ENCODE results near the gene ARHGAP19. TPM values are rescaled to one million over a fixed set of nuclear protein-coding genes. Genes with fewer than 3 reads are reported as not detected.
A peak's percentile ranks its signal among the peaks of the same experiment; 100 is the strongest.

The ARHGAP19 gene, protein sequence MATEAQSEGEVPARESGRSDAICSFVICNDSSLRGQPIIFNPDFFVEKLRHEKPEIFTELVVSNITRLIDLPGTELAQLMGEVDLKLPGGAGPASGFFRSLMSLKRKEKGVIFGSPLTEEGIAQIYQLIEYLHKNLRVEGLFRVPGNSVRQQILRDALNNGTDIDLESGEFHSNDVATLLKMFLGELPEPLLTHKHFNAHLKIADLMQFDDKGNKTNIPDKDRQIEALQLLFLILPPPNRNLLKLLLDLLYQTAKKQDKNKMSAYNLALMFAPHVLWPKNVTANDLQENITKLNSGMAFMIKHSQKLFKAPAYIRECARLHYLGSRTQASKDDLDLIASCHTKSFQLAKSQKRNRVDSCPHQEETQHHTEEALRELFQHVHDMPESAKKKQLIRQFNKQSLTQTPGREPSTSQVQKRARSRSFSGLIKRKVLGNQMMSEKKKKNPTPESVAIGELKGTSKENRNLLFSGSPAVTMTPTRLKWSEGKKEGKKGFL
- polyA plus RNA-seq (2012; ENCODE audit: missing spikeins), result 18.7 TPM

DNA sequence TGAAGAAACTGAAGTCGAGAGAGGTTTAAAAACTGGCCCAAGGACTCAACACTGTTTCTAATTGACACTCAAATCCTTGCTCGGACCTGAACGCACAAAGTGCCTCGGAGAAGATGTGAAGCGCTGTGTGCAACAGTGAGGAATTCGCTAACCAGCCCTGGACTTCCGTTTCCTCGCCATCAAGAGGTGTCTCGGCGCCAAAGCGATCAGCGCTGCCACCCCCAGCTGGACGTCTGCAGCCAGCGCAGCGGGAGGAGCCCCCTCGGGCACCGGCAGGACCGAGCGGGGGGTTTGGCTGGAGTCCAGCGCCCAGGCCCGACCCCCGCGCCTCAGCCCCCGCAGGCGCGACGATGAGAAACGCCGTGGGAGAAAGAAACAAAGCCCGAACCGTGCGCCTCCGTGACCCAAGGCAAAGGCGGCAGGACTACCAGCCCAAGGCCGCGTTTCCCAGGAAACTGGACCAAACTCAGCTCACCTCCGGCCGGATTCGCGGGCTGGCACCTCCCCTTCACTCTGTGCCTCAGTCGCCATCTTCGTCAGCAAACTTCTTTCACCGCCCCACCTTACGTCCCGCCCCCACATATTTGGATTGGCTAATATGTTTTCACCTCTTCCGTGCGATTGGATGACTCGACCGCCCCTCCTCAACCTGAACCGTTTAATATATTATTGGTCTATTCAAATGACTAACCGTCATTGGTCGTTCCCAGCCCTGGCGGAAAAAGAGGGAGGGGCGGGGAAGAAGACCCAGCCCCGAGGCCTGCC is at the start of gene ARHGAP19:
Gene ARHGAP19 (minus strand): TSS at position 541 of the 765 bp plus-strand sequence. CDS start 10 bp downstream, at position 531.
- peak; percentile 84 for DNase-seq (ENCODE audit: insufficient read length)
- TF ChIP-seq POLR2A (IDR thresholded peaks at IDR 0.05; ENCODE audit: low read depth, low read length), result peak; percentile 76; the same call in 1 of the 2 replicates
- TF ChIP-seq TAF1 (IDR thresholded peaks at IDR 0.05; ENCODE audit: borderline replicate concordance, low read depth, low read length), result peak; percentile 69; the same call in 1 of the 2 replicates
- TF ChIP-seq POLR2AphosphoS5 (IDR thresholded peaks at IDR 0.05; ENCODE audit: low read depth, low read length), result peak; percentile 69; the same call in 1 of the 2 replicates
- FAIRE-seq, result peak; percentile 94

GRCh38 chr10:97341416-97341815 is 49.0 kb upstream of the ARHGAP19 start:
- DNase-seq (ENCODE audit: insufficient read length), result no peak

GRCh38 chr10:97338041-97338440 is 45.6 kb upstream of the ARHGAP19 start:
- FAIRE-seq (no peak), DNase-seq (ENCODE audit: insufficient read length) (no peak)
- no peak for TF ChIP-seq POLR2A (IDR thresholded peaks at IDR 0.05; ENCODE audit: low read depth, low read length)
- no peak for TF ChIP-seq POLR2AphosphoS5 (IDR thresholded peaks at IDR 0.05; ENCODE audit: low read depth, low read length)
- TF ChIP-seq TAF1 (IDR thresholded peaks at IDR 0.05; ENCODE audit: borderline replicate concordance, low read depth, low read length), result no peak

More at GRCh38 chr10:97341416-97341815, 49.0 kb upstream of the ARHGAP19 start:
- no peak for FAIRE-seq
- no peak for TF ChIP-seq TAF1 (IDR thresholded peaks at IDR 0.05; ENCODE audit: borderline replicate concordance, low read depth, low read length)
- no peak for TF ChIP-seq POLR2AphosphoS5 (IDR thresholded peaks at IDR 0.05; ENCODE audit: low read depth, low read length)
- TF ChIP-seq POLR2A (IDR thresholded peaks at IDR 0.05; ENCODE audit: low read depth, low read length), result no peak

- TF ChIP-seq POLR2A (IDR thresholded peaks at IDR 0.05; ENCODE audit: low read depth, low read length), result no peak
- no peak for TF ChIP-seq TAF1 (IDR thresholded peaks at IDR 0.05; ENCODE audit: borderline replicate concordance, low read depth, low read length)
- TF ChIP-seq POLR2AphosphoS5 (IDR thresholded peaks at IDR 0.05; ENCODE audit: low read depth, low read length), result no peak
- no peak for FAIRE-seq
- DNase-seq (ENCODE audit: insufficient read length), result no peak
Measured at GRCh38 chr10:97336942-97337831, 44.8 kb upstream of the ARHGAP19 start.

- no peak for FAIRE-seq
- TF ChIP-seq POLR2A (IDR thresholded peaks at IDR 0.05; ENCODE audit: low read depth, low read length) (no peak), TAF1 (IDR thresholded peaks at IDR 0.05; ENCODE audit: borderline replicate concordance, low read depth, low read length) (no peak)
- no peak for DNase-seq (ENCODE audit: insufficient read length)
Measured at GRCh38 chr10:97336446-97336845, 44.0 kb upstream of the ARHGAP19 start.

DNA sequence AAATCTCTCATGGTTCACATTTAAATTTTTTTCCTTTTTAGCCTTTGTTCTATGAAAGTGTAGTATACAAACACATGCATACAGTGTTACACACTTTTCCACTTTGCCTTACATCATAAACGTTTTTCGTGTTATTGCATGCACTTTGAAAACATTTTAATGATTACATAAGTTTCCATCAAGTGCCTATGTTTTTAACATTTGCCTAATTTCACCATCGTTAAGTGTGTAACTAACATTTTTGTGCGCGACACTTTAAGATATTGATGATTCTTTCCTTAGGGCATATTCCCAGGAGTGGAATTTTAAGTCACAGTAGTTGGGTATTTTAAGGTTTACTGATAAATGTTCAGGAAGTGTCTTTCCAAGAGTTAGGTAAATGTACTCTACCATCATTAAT is 43.6 kb upstream of the ARHGAP19 start:
- TF ChIP-seq POLR2AphosphoS5 (IDR thresholded peaks at IDR 0.05; ENCODE audit: low read depth, low read length) (no peak), POLR2A (IDR thresholded peaks at IDR 0.05; ENCODE audit: low read depth, low read length) (no peak), TAF1 (IDR thresholded peaks at IDR 0.05; ENCODE audit: borderline replicate concordance, low read depth, low read length) (no peak)
- DNase-seq (ENCODE audit: insufficient read length), result no peak
- no peak for FAIRE-seq

DNA sequence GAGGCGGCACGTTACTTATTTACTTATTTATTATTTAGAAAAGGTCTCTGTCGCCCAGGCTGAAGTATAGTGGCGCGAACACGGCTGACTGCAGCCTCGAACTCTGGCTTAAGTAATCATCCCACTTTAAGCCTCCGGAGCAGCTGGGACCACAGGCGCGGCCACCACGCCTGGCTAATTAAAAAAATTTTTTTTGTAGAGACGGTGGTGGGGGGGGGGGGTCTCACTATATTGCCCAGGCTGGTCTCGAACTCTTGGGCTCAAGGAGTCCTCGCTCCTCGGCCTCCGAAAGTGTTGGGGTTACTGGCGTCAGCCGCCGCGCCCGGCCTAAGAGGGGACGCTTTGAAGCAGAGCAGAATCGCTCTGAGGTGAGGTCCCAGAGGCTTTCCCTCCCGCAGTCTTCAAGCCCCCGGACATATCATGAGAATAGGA is 42.8 kb upstream of the ARHGAP19 start:
- TF ChIP-seq POLR2A (IDR thresholded peaks at IDR 0.05; ENCODE audit: low read depth, low read length) (no peak), POLR2AphosphoS5 (IDR thresholded peaks at IDR 0.05; ENCODE audit: low read depth, low read length) (no peak), TAF1 (IDR thresholded peaks at IDR 0.05; ENCODE audit: borderline replicate concordance, low read depth, low read length) (no peak)
- no peak for FAIRE-seq
- DNase-seq (ENCODE audit: insufficient read length), result no peak

GRCh38 chr10:97334370-97335175 is 42.1 kb upstream of the ARHGAP19 start, which contains the start of gene FRAT2:
Gene FRAT2 (minus strand): TSS chr10:97334729. CDS start chr10:97334572, 157 bp downstream.
- FAIRE-seq, result peak; percentile 94
- peak; percentile 94 for DNase-seq (ENCODE audit: insufficient read length)
- TF ChIP-seq POLR2AphosphoS5 (IDR thresholded peaks at IDR 0.05; ENCODE audit: low read depth, low read length), result no peak
- peak; percentile 20; the same call in 1 of the 2 replicates for TF ChIP-seq POLR2A (IDR thresholded peaks at IDR 0.05; ENCODE audit: low read depth, low read length)
- no peak for TF ChIP-seq TAF1 (IDR thresholded peaks at IDR 0.05; ENCODE audit: borderline replicate concordance, low read depth, low read length)

- FAIRE-seq, result no peak
- peak; percentile 46 for DNase-seq (ENCODE audit: insufficient read length)
- TF ChIP-seq POLR2AphosphoS5 (IDR thresholded peaks at IDR 0.05; ENCODE audit: low read depth, low read length), result no peak
- no peak for TF ChIP-seq TAF1 (IDR thresholded peaks at IDR 0.05; ENCODE audit: borderline replicate concordance, low read depth, low read length)
- no peak for TF ChIP-seq POLR2A (IDR thresholded peaks at IDR 0.05; ENCODE audit: low read depth, low read length)
Measured at GRCh38 chr10:97333601-97334369, 41.3 kb upstream of the ARHGAP19 start.

Measured in GM12892 (cell line).